Measurements from ENCODE around the gene BCORL1.

Gene BCORL1

GRCh38 chrX:130009658-130010223, 27.3 kb downstream of the BCORL1 start:
- 93% methylated on average over 5 of the region's 10 CpGs; no CpG with 5 or more reads in 1 of the 2 experiments for WGBS, 2 experiments (ENCODE audit: insufficient coverage in 2 of 2)
- Histone ChIP-seq H3K36me3 (ENCODE audit: control insufficient read depth, insufficient read depth, low read length) (peaks cover 24% of the 10 kb centered on the region), H3K4me1 (ENCODE audit: control insufficient read depth, insufficient read depth, low read length, poor library complexity, severe bottlenecking) (no peaks in the 10 kb centered on the region), H3K9me3 (ENCODE audit: control insufficient read depth, low read length) (no peaks in the 10 kb centered on the region), H3K4me3 (ENCODE audit: extremely low read depth, insufficient read depth, low read length, poor library complexity, severe bottlenecking) (no peak overlapping the region), H3K27ac (ENCODE audit: low read depth, low read length, severe bottlenecking) (no peak overlapping the region)

GRCh38 chrX:130012683-130013082, 30.2 kb downstream of the BCORL1 start:
- H3K4me3 ChIP-seq (ENCODE audit: extremely low read depth, insufficient read depth, low read length, poor library complexity, severe bottlenecking), result no peak overlapping the region
- 90 to 91% methylated on average over 5 to 6 of the region's 10 CpGs for WGBS, 2 experiments (ENCODE audit: insufficient coverage in 2 of 2)
- H3K27ac ChIP-seq (ENCODE audit: low read depth, low read length, severe bottlenecking), result no peak overlapping the region
- H3K36me3 ChIP-seq (ENCODE audit: control insufficient read depth, insufficient read depth, low read length), result peaks cover 31% of the 10 kb centered on the region
- H3K9me3 ChIP-seq (ENCODE audit: control insufficient read depth, low read length), result no peaks in the 10 kb centered on the region
- H3K4me1 ChIP-seq (ENCODE audit: control insufficient read depth, insufficient read depth, low read length, poor library complexity, severe bottlenecking), result no peaks in the 10 kb centered on the region

GRCh38 chrX:130013661-130014060, 31.2 kb downstream of the BCORL1 start:
- 95 to 100% methylated on average over 1 to 7 of the region's 14 CpGs for WGBS, 2 experiments (ENCODE audit: insufficient coverage in 2 of 2)
- Histone ChIP-seq H3K4me1 (ENCODE audit: control insufficient read depth, insufficient read depth, low read length, poor library complexity, severe bottlenecking) (no peaks in the 10 kb centered on the region), H3K36me3 (ENCODE audit: control insufficient read depth, insufficient read depth, low read length) (peaks cover 32% of the 10 kb centered on the region), H3K27ac (ENCODE audit: low read depth, low read length, severe bottlenecking) (no peak overlapping the region), H3K4me3 (ENCODE audit: extremely low read depth, insufficient read depth, low read length, poor library complexity, severe bottlenecking) (no peak overlapping the region), H3K9me3 (ENCODE audit: control insufficient read depth, low read length) (no peaks in the 10 kb centered on the region)

- Histone ChIP-seq H3K4me1 (ENCODE audit: control insufficient read depth, insufficient read depth, low read length, poor library complexity, severe bottlenecking) (no peaks in the 10 kb centered on the region), H3K36me3 (ENCODE audit: control insufficient read depth, insufficient read depth, low read length) (peaks cover 29% of the 10 kb centered on the region), H3K9me3 (ENCODE audit: control insufficient read depth, low read length) (no peaks in the 10 kb centered on the region), H3K27ac (ENCODE audit: low read depth, low read length, severe bottlenecking) (no peak overlapping the region), H3K4me3 (ENCODE audit: extremely low read depth, insufficient read depth, low read length, poor library complexity, severe bottlenecking) (no peak overlapping the region)
- 100% methylated on average over 8 of the region's 13 CpGs; no CpG with 5 or more reads in 1 of the 2 experiments for WGBS, 2 experiments (ENCODE audit: insufficient coverage in 2 of 2)
Observed at GRCh38 chrX:130014356-130014755, 31.9 kb downstream of the BCORL1 start.

GRCh38 chrX:130014770-130015169, 32.3 kb downstream of the BCORL1 start:
- H3K9me3 ChIP-seq (ENCODE audit: control insufficient read depth, low read length), result no peaks in the 10 kb centered on the region
- H3K36me3 ChIP-seq (ENCODE audit: control insufficient read depth, insufficient read depth, low read length), result peaks cover 33% of the 10 kb centered on the region
- no peak overlapping the region for H3K27ac ChIP-seq (ENCODE audit: low read depth, low read length, severe bottlenecking)
- H3K4me1 ChIP-seq (ENCODE audit: control insufficient read depth, insufficient read depth, low read length, poor library complexity, severe bottlenecking), result no peaks in the 10 kb centered on the region
- 95 to 100% methylated on average over 5 to 10 of the region's 12 CpGs for WGBS, 2 experiments (ENCODE audit: insufficient coverage in 2 of 2)
- H3K4me3 ChIP-seq (ENCODE audit: extremely low read depth, insufficient read depth, low read length, poor library complexity, severe bottlenecking), result no peak overlapping the region

- 97 to 98% methylated on average over 12 of the region's 15 CpGs for WGBS, 2 experiments (ENCODE audit: insufficient coverage in 2 of 2)
- Histone ChIP-seq H3K9me3 (ENCODE audit: control insufficient read depth, low read length) (no peaks in the 10 kb centered on the region), H3K27ac (ENCODE audit: low read depth, low read length, severe bottlenecking) (no peak overlapping the region), H3K36me3 (ENCODE audit: control insufficient read depth, insufficient read depth, low read length) (peaks cover 35% of the 10 kb centered on the region), H3K4me1 (ENCODE audit: control insufficient read depth, insufficient read depth, low read length, poor library complexity, severe bottlenecking) (no peaks in the 10 kb centered on the region), H3K4me3 (ENCODE audit: extremely low read depth, insufficient read depth, low read length, poor library complexity, severe bottlenecking) (no peak overlapping the region)
Observed at GRCh38 chrX:130015181-130015580, 32.7 kb downstream of the BCORL1 start.

- H3K4me1 ChIP-seq (ENCODE audit: control insufficient read depth, insufficient read depth, low read length, poor library complexity, severe bottlenecking), result no peaks in the 10 kb centered on the region
- WGBS, 2 experiments (ENCODE audit: insufficient coverage in 2 of 2), result 100% methylated on average over 1 of the region's 1 CpG; no CpG with 5 or more reads in 1 of the 2 experiments
- H3K36me3 ChIP-seq (ENCODE audit: control insufficient read depth, insufficient read depth, low read length), result peaks cover 60% of the 10 kb centered on the region
- no peaks in the 10 kb centered on the region for H3K9me3 ChIP-seq (ENCODE audit: control insufficient read depth, low read length)
- H3K4me3 ChIP-seq (ENCODE audit: extremely low read depth, insufficient read depth, low read length, poor library complexity, severe bottlenecking), result no peak overlapping the region
- no peak overlapping the region for H3K27ac ChIP-seq (ENCODE audit: low read depth, low read length, severe bottlenecking)
Observed at GRCh38 chrX:130018143-130018542, 35.7 kb downstream of the BCORL1 start.

- Histone ChIP-seq H3K4me1 (ENCODE audit: control insufficient read depth, insufficient read depth, low read length, poor library complexity, severe bottlenecking) (no peaks in the 10 kb centered on the region), H3K9me3 (ENCODE audit: control insufficient read depth, low read length) (no peaks in the 10 kb centered on the region), H3K36me3 (ENCODE audit: control insufficient read depth, insufficient read depth, low read length) (peaks cover 64% of the 10 kb centered on the region), H3K4me3 (ENCODE audit: extremely low read depth, insufficient read depth, low read length, poor library complexity, severe bottlenecking) (no peak overlapping the region), H3K27ac (ENCODE audit: low read depth, low read length, severe bottlenecking) (no peak overlapping the region)
- 63 to 83% methylated on average over 4 of the region's 15 CpGs for WGBS, 2 experiments (ENCODE audit: insufficient coverage in 2 of 2)
Observed at GRCh38 chrX:130020661-130021324, 38.4 kb downstream of the BCORL1 start.

GRCh38 chrX:130024127-130024526, 41.7 kb downstream of the BCORL1 start:
- H3K36me3 ChIP-seq (ENCODE audit: control insufficient read depth, insufficient read depth, low read length), result peaks cover 72% of the 10 kb centered on the region
- no peak overlapping the region for H3K4me3 ChIP-seq (ENCODE audit: extremely low read depth, insufficient read depth, low read length, poor library complexity, severe bottlenecking)
- no peaks in the 10 kb centered on the region for H3K4me1 ChIP-seq (ENCODE audit: control insufficient read depth, insufficient read depth, low read length, poor library complexity, severe bottlenecking)
- WGBS, 2 experiments (ENCODE audit: insufficient coverage in 2 of 2), result 26 to 47% methylated on average over 3 of the region's 9 CpGs
- H3K9me3 ChIP-seq (ENCODE audit: control insufficient read depth, low read length), result no peaks in the 10 kb centered on the region
- H3K27ac ChIP-seq (ENCODE audit: low read depth, low read length, severe bottlenecking), result no peak overlapping the region

DNA sequence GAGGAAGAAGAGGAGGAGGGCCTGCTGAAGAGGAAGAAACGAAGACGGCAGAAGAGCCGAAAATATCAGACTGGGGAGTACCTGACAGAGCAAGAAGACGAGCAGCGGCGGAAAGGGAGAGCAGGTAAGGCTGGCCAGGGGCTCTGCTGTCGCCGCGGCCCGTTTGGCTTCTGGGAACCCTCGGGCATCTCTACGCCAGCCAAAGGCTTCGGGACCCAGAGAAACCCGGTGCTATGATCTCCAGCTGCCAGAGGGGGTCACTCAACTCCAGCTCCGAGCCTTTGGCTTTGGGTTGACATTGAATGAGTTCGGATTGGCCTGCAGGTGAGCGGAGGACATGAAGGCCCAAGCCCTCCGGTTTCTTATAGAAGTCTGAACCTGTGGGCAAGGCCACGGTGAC, 42.8 kb downstream of the BCORL1 start:
- Histone ChIP-seq H3K27ac (ENCODE audit: low read depth, low read length, severe bottlenecking) (no peak overlapping the region), H3K4me3 (ENCODE audit: extremely low read depth, insufficient read depth, low read length, poor library complexity, severe bottlenecking) (no peak overlapping the region), H3K36me3 (ENCODE audit: control insufficient read depth, insufficient read depth, low read length) (peaks cover 76% of the 10 kb centered on the region), H3K9me3 (ENCODE audit: control insufficient read depth, low read length) (no peaks in the 10 kb centered on the region), H3K4me1 (ENCODE audit: control insufficient read depth, insufficient read depth, low read length, poor library complexity, severe bottlenecking) (no peaks in the 10 kb centered on the region)
- 85 to 88% methylated on average over 14 to 18 of the region's 19 CpGs for whole genome bisulfite sequencing, 2 experiments (ENCODE audit: insufficient coverage in 2 of 2)

DNA sequence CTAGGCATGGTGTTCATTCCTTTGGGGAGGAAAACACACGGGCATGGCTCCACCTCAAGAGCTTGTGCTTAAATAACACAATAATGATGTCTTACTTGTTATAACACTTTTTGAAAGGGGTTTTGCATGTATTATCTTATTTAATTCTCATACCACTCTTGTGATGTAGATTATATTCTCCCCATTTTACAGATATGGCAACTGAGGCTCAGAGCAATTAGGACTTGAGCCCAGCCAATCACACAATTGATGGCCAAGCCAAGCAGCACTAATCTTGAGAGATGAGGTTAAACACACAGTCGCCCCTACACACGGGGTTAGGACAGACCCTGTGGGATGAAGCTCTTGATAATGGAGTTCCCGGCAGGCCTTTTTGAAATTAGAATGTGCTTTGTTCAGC, 45.1 kb downstream of the BCORL1 start:
- Histone ChIP-seq H3K4me1 (ENCODE audit: control insufficient read depth, insufficient read depth, low read length, poor library complexity, severe bottlenecking) (no peaks in the 10 kb centered on the region), H3K27ac (ENCODE audit: low read depth, low read length, severe bottlenecking) (no peak overlapping the region), H3K4me3 (ENCODE audit: extremely low read depth, insufficient read depth, low read length, poor library complexity, severe bottlenecking) (no peak overlapping the region), H3K36me3 (ENCODE audit: control insufficient read depth, insufficient read depth, low read length) (peaks cover 66% of the 10 kb centered on the region), H3K9me3 (ENCODE audit: control insufficient read depth, low read length) (no peaks in the 10 kb centered on the region)
- WGBS, 2 experiments (ENCODE audit: insufficient coverage in 2 of 2), result no CpG with 5 or more reads among the region's 4 CpGs
